WTC11 (cell line): ENCODE measurements around the gene SNU13. TPM values are rescaled to one million over a fixed set of nuclear protein-coding genes. Genes with fewer than 3 reads are reported as not detected.

Experiments used
- ATAC-seq: fragments of 200-7000 bp; cut with Tn5 transposase; 2 replicates; pipeline ENCODE4 v1.10.0; 2021; ENCODE audit warnings: mild to moderate bottlenecking, moderate library complexity
- CTCF ChIA-PET: fragments of 300-600 bp; sonication (Branson Sonifier 250); formaldehyde crosslinking; loops from one replicate; lab custom pipeline; 2021; ENCODE audit warnings: antibody characterized with exemption; lab: Charles Lee
- POLR2A ChIA-PET: fragments of 350-600 bp; sonication (Branson Sonifier 250); formaldehyde crosslinking; loops from one replicate; lab custom pipeline; 2021; ENCODE audit warnings: antibody characterized with exemption; lab: Charles Lee
- DNase-seq: peaks from one replicate; pipeline ENCODE4 v3.0.0; 2021; ENCODE audit warnings: low spot score
- H3K27ac Mint-ChIP-seq: 2 replicates; pipeline ENCODE4 v1.8.0; 2021; ENCODE audit warnings: mixed read lengths
- H3K27me3 Mint-ChIP-seq: 2 replicates; pipeline ENCODE4 v1.8.0; 2021; ENCODE audit warnings: low read depth, mild to moderate bottlenecking, moderate library complexity, mixed read lengths
- H3K36me3 Mint-ChIP-seq: 2 replicates; pipeline ENCODE4 v1.8.0; 2021; ENCODE audit warnings: mixed read lengths
- H3K4me1 Mint-ChIP-seq: 2 replicates; pipeline ENCODE4 v1.8.0; 2022; ENCODE audit warnings: mixed read lengths
- H3K4me3 Mint-ChIP-seq: 2 replicates; pipeline ENCODE4 v1.8.0; 2021; ENCODE audit warnings: mild to moderate bottlenecking, moderate library complexity, mixed read lengths
- H3K9me3 Mint-ChIP-seq: 2 replicates; pipeline ENCODE4 v1.8.0; 2021; ENCODE audit warnings: mixed read lengths
- FOXJ3 ChIP-seq: sonication (generic); formaldehyde crosslinking; IDR thresholded peaks from 2 replicates; pipeline ENCODE4 v1.9.0; 2021; ENCODE audit warnings: missing genetic modification reagents, mild to moderate bottlenecking, borderline replicate concordance
- GTF2I ChIP-seq: fragments of 250-450 bp; sonication (Bioruptor Pico); conservative IDR thresholded peaks from 2 replicates; pipeline ENCODE4 v1.4.0; 2021; ENCODE audit warnings: mild to moderate bottlenecking
- MAX ChIP-seq: sonication (generic); formaldehyde crosslinking; IDR thresholded peaks from 2 replicates; pipeline ENCODE4 v1.8.0; 2022; ENCODE audit warnings: mild to moderate bottlenecking, missing genetic modification reagents
- NFE2L1 ChIP-seq: sonication (generic); formaldehyde crosslinking; IDR thresholded peaks from 2 replicates; pipeline ENCODE4 v1.8.1; 2023; ENCODE audit warnings: missing genetic modification reagents
- OVOL2 ChIP-seq: fragments of 250-450 bp; sonication (Bioruptor Pico); IDR thresholded peaks from 2 replicates; pipeline ENCODE4 v1.9.0; 2021; ENCODE audit warnings: mild to moderate bottlenecking, borderline replicate concordance
- PRDM15 ChIP-seq: sonication (generic); formaldehyde crosslinking; IDR thresholded peaks from 2 replicates; pipeline ENCODE4 v1.8.0; 2022; ENCODE audit warnings: missing genetic modification reagents
- STAT6 ChIP-seq: sonication (generic); formaldehyde crosslinking; conservative IDR thresholded peaks from 2 replicates; pipeline ENCODE4 v1.8.1; 2023; ENCODE audit warnings: mild to moderate bottlenecking, low read depth, missing genetic modification reagents, moderate library complexity
- TEAD4 ChIP-seq: sonication (generic); formaldehyde crosslinking; IDR thresholded peaks from 2 replicates; pipeline ENCODE4 v1.8.0; 2022; ENCODE audit warnings: mild to moderate bottlenecking, missing genetic modification reagents
- ZNF317 ChIP-seq: sonication (generic); formaldehyde crosslinking; IDR thresholded peaks from 2 replicates; pipeline ENCODE4 v1.8.1; 2023; ENCODE audit warnings: low read depth, mild to moderate bottlenecking, moderate library complexity, missing genetic modification reagents, borderline replicate concordance
- ZNF423 ChIP-seq: fragments of 250-450 bp; sonication (Bioruptor Pico); IDR thresholded peaks from 2 replicates; pipeline ENCODE4 v2.1.2; 2022; ENCODE audit warnings: mild to moderate bottlenecking, moderate library complexity
- ZNF671 ChIP-seq: fragments of 250-450 bp; sonication (Bioruptor Pico); IDR thresholded peaks from 2 replicates; pipeline ENCODE4 v1.8.0; 2021; ENCODE audit warnings: mild to moderate bottlenecking
- total RNA-seq: library from RNA; stranded (reverse); gene quantifications from 3 replicates; pipeline ENCODE4 v1.2.3, GENCODE V29; 2021
- TF ChIP-seq, protein P1 (sequence below): sonication (generic); formaldehyde crosslinking; IDR thresholded peaks from 2 replicates; pipeline ENCODE4 v1.8.1; 2023; ENCODE audit warnings: mild to moderate bottlenecking, missing genetic modification reagents, borderline replicate concordance
- TF ChIP-seq, protein P2 (sequence below): sonication (generic); formaldehyde crosslinking; IDR thresholded peaks from 2 replicates; pipeline ENCODE4 v1.8.0; 2023; ENCODE audit warnings: missing genetic modification reagents

The SNU13 gene
- total RNA-seq, 1 experiment from 2014 or later = 207 TPM

DNA sequence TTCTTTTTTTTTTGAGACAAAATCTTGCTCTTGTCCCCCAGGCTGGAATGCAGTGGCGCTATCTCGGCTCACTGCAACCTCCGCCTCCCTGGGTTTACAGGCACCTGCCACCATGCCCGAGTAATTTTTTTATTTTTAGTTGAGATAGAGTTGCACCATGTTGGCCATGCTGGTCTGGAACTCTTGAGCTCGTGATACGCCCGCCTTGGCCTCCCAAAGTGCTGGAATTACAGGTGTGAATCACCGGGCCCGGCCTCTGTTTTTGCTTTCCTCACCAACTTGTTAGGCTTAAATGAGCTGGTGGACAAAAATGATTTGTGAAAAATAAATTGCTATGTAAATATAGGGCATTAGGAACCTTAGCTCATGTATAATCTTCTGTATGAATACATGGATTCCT lies 14.1 kb upstream of the SNU13 start (continued):
- no peak for TF ChIP-seq PRDM15 (CRISPR knock-in tag)
- no peak for TF ChIP-seq GTF2I (CRISPR knock-in tag)
- no peak for TF ChIP-seq TEAD4 (CRISPR knock-in tag)
- TF ChIP-seq FOXJ3 = no peak
- TF ChIP-seq ZNF423 = no peak

DNA sequence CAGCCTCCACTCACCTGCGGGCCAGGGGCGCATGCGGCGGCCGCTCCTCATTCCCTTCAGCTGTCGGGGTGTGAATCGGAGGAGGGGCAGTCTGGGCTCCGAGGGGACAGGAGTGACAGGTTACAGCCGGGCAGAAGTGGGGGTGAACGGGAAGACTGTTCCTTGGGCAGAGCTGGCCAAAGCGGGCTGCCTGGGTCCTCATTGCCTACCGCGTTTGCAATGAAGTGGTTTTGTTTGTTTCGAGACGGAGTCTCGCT lies 11.4 kb upstream of the SNU13 start:
- ChIA-PET POLR2A (interaction anchor here (0.6 kb wide), 1 partner anchor 12 kb away, joined by 4 read pairs; the partner anchor contains the start of gene SNU13), CTCF (no interaction called here)
- Mint-ChIP-seq H3K4me1 (peaks cover 10% of the 10 kb centered on the region), H3K4me3 (no peak overlapping the region), H3K36me3 (no peaks in the 10 kb centered on the region; the same call in none of the 2 replicates), H3K27ac (no peak overlapping the region), H3K27me3 (peaks cover 34% of the 10 kb centered on the region), H3K9me3 (no peaks in the 10 kb centered on the region)
- ATAC-seq (no peak), DNase-seq (no peak)
- TF ChIP-seq ZNF671 (CRISPR knock-in tag) = no peak
- no peak for TF ChIP-seq OVOL2 (CRISPR knock-in tag)
- TF ChIP-seq ZNF317 (CRISPR knock-in tag) = no peak
- no peak for TF ChIP-seq NFE2L1
- TF ChIP-seq, protein P1, sequence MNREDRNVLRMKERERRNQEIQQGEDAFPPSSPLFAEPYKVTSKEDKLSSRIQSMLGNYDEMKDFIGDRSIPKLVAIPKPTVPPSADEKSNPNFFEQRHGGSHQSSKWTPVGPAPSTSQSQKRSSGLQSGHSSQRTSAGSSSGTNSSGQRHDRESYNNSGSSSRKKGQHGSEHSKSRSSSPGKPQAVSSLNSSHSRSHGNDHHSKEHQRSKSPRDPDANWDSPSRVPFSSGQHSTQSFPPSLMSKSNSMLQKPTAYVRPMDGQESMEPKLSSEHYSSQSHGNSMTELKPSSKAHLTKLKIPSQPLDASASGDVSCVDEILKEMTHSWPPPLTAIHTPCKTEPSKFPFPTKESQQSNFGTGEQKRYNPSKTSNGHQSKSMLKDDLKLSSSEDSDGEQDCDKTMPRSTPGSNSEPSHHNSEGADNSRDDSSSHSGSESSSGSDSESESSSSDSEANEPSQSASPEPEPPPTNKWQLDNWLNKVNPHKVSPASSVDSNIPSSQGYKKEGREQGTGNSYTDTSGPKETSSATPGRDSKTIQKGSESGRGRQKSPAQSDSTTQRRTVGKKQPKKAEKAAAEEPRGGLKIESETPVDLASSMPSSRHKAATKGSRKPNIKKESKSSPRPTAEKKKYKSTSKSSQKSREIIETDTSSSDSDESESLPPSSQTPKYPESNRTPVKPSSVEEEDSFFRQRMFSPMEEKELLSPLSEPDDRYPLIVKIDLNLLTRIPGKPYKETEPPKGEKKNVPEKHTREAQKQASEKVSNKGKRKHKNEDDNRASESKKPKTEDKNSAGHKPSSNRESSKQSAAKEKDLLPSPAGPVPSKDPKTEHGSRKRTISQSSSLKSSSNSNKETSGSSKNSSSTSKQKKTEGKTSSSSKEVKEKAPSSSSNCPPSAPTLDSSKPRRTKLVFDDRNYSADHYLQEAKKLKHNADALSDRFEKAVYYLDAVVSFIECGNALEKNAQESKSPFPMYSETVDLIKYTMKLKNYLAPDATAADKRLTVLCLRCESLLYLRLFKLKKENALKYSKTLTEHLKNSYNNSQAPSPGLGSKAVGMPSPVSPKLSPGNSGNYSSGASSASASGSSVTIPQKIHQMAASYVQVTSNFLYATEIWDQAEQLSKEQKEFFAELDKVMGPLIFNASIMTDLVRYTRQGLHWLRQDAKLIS (CRISPR knock-in tag) = no peak
- TF ChIP-seq PRDM15 (CRISPR knock-in tag) = no peak
- no peak for TF ChIP-seq MAX (CRISPR knock-in tag)
- TF ChIP-seq, protein P2, sequence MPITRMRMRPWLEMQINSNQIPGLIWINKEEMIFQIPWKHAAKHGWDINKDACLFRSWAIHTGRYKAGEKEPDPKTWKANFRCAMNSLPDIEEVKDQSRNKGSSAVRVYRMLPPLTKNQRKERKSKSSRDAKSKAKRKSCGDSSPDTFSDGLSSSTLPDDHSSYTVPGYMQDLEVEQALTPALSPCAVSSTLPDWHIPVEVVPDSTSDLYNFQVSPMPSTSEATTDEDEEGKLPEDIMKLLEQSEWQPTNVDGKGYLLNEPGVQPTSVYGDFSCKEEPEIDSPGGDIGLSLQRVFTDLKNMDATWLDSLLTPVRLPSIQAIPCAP (CRISPR knock-in tag) = no peak
- no peak for TF ChIP-seq STAT6 (CRISPR knock-in tag)
